ENCODE measurements around the gene RBBP4.

Gene RBBP4

DNA sequence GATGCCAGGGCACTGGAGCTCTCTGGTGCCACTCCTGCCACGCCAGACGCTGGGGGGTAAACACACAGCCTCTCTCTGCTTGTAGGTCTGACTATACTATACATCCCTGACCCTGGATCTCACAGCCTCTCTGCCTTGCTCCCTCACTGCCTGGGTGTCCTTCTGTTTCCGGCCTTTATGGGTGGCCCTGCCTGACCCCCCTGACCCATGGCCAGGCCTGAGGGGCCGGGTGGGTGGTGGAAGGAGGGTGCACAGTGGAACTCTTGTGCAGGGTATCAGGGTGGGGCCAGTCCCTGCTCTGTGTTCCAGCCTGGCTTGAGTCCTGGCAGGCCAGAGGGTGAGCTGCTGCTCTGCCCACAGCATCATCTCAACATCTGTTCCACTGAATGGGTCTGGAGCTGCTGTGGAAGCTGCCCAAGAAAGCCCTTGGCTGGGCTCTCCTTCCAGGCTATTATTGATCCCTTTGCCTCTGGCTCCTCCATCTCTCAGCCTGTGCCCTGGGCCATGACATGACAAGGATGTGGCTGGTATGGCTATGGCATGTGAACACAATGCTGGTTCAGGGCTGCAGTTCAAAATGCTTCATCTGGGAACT, 68.8 kb downstream of the RBBP4 start:
- no peak for DNase-seq (ENCODE audit: low read depth)

DNA sequence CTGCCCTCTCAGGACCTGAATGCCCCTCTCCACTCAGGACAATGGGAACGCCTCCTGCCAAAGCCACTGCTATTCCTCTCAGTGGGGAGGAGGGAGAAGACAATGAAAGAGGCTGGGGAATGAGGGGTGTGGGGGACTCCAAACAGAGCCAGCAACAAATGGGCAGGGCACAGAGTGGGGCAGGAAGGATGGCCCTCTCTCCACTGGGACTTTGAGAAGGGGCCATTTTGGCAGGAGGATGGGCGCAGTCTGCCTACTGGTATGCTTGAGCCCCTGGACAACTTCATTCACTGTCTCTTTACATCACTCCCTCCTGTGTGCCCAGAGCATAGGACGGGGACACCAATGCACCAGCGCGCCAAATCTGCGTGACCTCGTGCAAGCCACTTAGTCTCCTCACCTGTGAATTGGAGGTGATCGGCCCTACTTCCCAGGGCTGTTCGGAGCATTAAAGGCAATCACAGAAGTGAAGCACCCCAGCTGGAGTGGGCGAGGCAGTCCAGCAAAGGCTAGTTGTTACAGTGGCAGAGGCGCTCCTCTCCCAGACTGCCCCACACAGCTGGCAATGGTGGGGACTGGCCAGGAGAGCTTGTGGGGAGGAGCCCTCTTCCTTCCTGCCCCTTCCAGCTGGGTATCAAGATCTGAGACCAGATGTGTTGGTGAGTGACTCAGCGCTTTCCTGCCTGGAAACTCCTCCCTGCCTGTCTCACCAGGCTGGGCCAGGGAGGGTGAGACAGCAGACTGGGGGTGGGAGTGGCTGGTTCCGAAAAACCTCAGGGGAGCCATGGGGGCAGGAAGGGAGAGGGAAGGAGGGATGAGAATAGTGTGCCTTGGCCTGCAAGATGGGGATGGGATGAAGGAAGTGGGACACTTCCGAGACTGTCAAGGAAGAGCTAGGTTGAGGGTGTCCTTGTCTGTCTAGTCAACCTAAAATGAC, 73.9 kb downstream of the RBBP4 start:
- DNase-seq (ENCODE audit: low read depth), result no peak

GRCh38 chr1:32725615-32725982, 74.6 kb downstream of the RBBP4 start:
- DNase-seq (ENCODE audit: low read depth), result no peak

GRCh38 chr1:32727876-32728275, 76.9 kb downstream of the RBBP4 start:
- DNase-seq (ENCODE audit: low read depth), result no peak

- DNase-seq (ENCODE audit: low read depth), result no peak
These were observed 77.5 kb downstream of the RBBP4 start for GRCh38 chr1:32728413-32729077.

- DNase-seq (ENCODE audit: low read depth), result no peak
These were observed 78.4 kb downstream of the RBBP4 start for GRCh38 chr1:32729254-32730046.

DNA sequence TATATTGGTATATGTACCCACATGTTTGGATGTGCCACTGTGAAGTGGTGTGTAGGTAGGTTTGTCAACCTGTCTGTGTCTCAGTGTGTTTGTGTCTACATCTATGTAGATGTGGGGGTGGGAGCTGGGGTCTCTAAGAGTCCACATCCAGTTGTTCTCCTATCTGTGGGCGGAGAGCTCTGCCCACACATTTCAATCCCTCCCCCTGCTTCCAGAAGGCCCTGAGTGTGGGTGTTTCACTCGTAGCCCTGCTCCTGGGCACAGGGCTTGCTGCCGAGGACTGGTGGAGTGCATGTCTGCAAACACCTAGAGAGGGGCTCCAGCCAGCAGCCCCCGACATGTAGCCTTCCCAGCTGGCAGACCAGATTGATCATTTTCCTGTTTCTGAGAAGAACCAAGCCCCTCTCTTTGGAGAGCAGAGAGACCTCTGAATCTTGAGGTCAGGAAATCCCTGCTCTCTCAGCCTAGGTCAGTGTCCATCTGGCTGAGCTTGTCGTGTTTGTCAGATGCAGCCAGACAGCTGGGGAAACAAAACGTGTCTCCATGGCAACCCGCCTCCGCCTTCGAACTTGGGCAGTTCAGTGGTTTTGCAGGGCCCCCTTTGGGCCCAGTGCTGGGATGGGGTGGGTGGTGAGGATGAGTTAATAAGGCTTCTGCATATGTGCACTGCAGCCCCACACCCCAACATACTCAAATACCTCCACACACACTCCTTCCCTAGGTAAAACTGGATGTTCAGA, 82.7 kb downstream of the RBBP4 start:
- DNase-seq (ENCODE audit: low read depth), result no peak
